ENCODE results near the gene MRPL23. TPM values are rescaled to one million over a fixed set of nuclear protein-coding genes. Genes with fewer than 3 reads are reported as not detected.
A peak's percentile ranks its signal among the peaks of the same experiment; 100 is the strongest.

Gene MRPL23
- total RNA-seq, 1 experiment from 2014 or later = 123 TPM

DNA sequence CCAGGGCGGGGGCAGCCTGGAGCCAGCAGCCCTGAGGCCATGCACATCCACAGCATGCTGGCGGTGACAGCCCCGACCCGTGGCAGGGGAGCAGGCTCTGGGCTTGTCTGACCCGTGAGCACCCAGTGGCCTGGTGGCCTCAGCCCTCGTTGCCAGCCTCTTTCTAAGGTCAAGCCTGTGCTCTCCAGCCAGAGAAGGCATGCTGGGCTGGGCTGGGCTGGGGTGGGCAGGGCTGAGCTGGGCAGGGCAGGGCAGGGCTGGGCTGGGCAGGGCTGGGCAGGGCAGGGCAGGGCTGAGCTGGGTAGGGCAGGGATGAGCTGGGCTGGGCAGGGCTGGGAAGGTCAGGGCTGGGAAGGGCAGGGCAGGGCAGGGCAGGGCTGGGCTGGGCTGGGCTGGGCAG lies 39.9 kb downstream of the MRPL23 start:
- BruUV-seq (replicated peaks) = no TSS peak
- ATAC-seq = peak; percentile 47
- intact Hi-C loops (cut with micrococcal nuclease; ENCODE audit: unreplicated experiment) (no loop called here), in situ Hi-C loops (cut with HindIII; ENCODE audit: low pct_unique_long_range_greater_than_20kb, low sequenced_read_pairs) (no loop called here)
- Histone ChIP-seq H3K4me1 (ENCODE audit: control insufficient read depth, insufficient read depth, low read length) (no peaks in the 10 kb centered on the region), H3K27ac (ENCODE audit: low read length) (no peak overlapping the region), H3K36me3 (ENCODE audit: control insufficient read depth, insufficient read depth, low read length) (no peaks in the 10 kb centered on the region), H3K9me3 (ENCODE audit: control insufficient read depth, insufficient read depth, low read depth, low read length) (no peaks in the 10 kb centered on the region), H3K4me3 (ENCODE audit: low read depth in 2 of 2, low read length in 2 of 2) (no peak overlapping the region), H3K27me3 (ENCODE audit: control insufficient read depth, insufficient read depth, low read length) (no peaks in the 10 kb centered on the region)
- TF ChIP-seq TCF7L2 (IDR thresholded peaks at IDR 0.05; ENCODE audit: low read depth, low read length) (no peak), SIN3A (IDR thresholded peaks at IDR 0.05; ENCODE audit: borderline replicate concordance, insufficient read depth, low read depth, low read length) (no peak), POLR2AphosphoS5 (IDR thresholded peaks at IDR 0.05; ENCODE audit: low read depth, low read length) (no peak)
- TF ChIP-seq, protein P1, sequence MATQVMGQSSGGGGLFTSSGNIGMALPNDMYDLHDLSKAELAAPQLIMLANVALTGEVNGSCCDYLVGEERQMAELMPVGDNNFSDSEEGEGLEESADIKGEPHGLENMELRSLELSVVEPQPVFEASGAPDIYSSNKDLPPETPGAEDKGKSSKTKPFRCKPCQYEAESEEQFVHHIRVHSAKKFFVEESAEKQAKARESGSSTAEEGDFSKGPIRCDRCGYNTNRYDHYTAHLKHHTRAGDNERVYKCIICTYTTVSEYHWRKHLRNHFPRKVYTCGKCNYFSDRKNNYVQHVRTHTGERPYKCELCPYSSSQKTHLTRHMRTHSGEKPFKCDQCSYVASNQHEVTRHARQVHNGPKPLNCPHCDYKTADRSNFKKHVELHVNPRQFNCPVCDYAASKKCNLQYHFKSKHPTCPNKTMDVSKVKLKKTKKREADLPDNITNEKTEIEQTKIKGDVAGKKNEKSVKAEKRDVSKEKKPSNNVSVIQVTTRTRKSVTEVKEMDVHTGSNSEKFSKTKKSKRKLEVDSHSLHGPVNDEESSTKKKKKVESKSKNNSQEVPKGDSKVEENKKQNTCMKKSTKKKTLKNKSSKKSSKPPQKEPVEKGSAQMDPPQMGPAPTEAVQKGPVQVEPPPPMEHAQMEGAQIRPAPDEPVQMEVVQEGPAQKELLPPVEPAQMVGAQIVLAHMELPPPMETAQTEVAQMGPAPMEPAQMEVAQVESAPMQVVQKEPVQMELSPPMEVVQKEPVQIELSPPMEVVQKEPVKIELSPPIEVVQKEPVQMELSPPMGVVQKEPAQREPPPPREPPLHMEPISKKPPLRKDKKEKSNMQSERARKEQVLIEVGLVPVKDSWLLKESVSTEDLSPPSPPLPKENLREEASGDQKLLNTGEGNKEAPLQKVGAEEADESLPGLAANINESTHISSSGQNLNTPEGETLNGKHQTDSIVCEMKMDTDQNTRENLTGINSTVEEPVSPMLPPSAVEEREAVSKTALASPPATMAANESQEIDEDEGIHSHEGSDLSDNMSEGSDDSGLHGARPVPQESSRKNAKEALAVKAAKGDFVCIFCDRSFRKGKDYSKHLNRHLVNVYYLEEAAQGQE (IDR thresholded peaks at IDR 0.05; ENCODE audit: insufficient read depth in 1 of 2, low read depth in 2 of 2, low read length in 1 of 2) = no peak
- TF ChIP-seq, protein P2, sequence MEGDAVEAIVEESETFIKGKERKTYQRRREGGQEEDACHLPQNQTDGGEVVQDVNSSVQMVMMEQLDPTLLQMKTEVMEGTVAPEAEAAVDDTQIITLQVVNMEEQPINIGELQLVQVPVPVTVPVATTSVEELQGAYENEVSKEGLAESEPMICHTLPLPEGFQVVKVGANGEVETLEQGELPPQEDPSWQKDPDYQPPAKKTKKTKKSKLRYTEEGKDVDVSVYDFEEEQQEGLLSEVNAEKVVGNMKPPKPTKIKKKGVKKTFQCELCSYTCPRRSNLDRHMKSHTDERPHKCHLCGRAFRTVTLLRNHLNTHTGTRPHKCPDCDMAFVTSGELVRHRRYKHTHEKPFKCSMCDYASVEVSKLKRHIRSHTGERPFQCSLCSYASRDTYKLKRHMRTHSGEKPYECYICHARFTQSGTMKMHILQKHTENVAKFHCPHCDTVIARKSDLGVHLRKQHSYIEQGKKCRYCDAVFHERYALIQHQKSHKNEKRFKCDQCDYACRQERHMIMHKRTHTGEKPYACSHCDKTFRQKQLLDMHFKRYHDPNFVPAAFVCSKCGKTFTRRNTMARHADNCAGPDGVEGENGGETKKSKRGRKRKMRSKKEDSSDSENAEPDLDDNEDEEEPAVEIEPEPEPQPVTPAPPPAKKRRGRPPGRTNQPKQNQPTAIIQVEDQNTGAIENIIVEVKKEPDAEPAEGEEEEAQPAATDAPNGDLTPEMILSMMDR (IDR thresholded peaks at IDR 0.05) = no peak
- POLR2A ChIA-PET = interaction anchor here (0.7 kb wide), 2 partner anchors 43 to 163 kb away, joined by 13 to 22 read pairs; no protein-coding TSS in a partner anchor
- no peak for DNase-seq (ENCODE audit: low read depth, low spot score)
- CTCF ChIA-PET = interaction anchor here (0.7 kb wide), 1 partner anchor 437 kb away, joined by 3 read pairs; no protein-coding TSS in a partner anchor

- ChIA-PET CTCF (interaction anchor here (0.6 kb wide), 1 partner anchor 106 kb away, joined by 3 read pairs; no protein-coding TSS in a partner anchor), POLR2A (no interaction called here)
- BruUV-seq (replicated peaks) = no TSS peak
- DNase-seq (ENCODE audit: low read depth, low spot score) (no peak), ATAC-seq (no peak)
- Histone ChIP-seq H3K9me3 (ENCODE audit: control insufficient read depth, insufficient read depth, low read depth, low read length) (no peaks in the 10 kb centered on the region), H3K36me3 (ENCODE audit: control insufficient read depth, insufficient read depth, low read length) (no peaks in the 10 kb centered on the region), H3K4me3 (ENCODE audit: low read depth in 2 of 2, low read length in 2 of 2) (no peak overlapping the region), H3K27ac (ENCODE audit: low read length) (no peak overlapping the region), H3K4me1 (ENCODE audit: control insufficient read depth, insufficient read depth, low read length) (no peaks in the 10 kb centered on the region), H3K27me3 (ENCODE audit: control insufficient read depth, insufficient read depth, low read length) (no peaks in the 10 kb centered on the region)
- in situ Hi-C loops (cut with HindIII; ENCODE audit: low pct_unique_long_range_greater_than_20kb, low sequenced_read_pairs) (no loop called here), intact Hi-C loops (cut with micrococcal nuclease; ENCODE audit: unreplicated experiment) (no loop called here)
- TF ChIP-seq, protein P2 (IDR thresholded peaks at IDR 0.05) = no peak
- no peak for TF ChIP-seq POLR2AphosphoS5 (IDR thresholded peaks at IDR 0.05; ENCODE audit: low read depth, low read length)
- TF ChIP-seq, protein P1 (IDR thresholded peaks at IDR 0.05; ENCODE audit: insufficient read depth in 1 of 2, low read depth in 2 of 2, low read length in 1 of 2) = no peak
- TF ChIP-seq SIN3A (IDR thresholded peaks at IDR 0.05; ENCODE audit: borderline replicate concordance, insufficient read depth, low read depth, low read length) = no peak
- no peak for TF ChIP-seq TCF7L2 (IDR thresholded peaks at IDR 0.05; ENCODE audit: low read depth, low read length)
Measured at GRCh38 chr11:1988174-1988573, 41.0 kb downstream of the MRPL23 start.

All from Panc1 (cell line).